ENCODE measurements around the gene OSBPL5.

GRCh38 chr11:3165916-3166267 lies 782 bp upstream of the OSBPL5 start:
- no peak for TF ChIP-seq POLR2A (IDR thresholded peaks at IDR 0.05)
- TF ChIP-seq POLR2AphosphoS5 (IDR thresholded peaks at IDR 0.05) = no peak
